Activated naive CD8-positive, alpha-beta T cell treated with anti-CD3 and anti-CD28 coated beads, Interleukin-2, amount 50 U/mL, for 16 hours (primary cell): ENCODE results near the gene CCN5.
"Not testable (repeated sequence)": the region's sequence is repeated elsewhere in the genome, so short reads cannot be mapped to it uniquely, and the experiment has no call there.

Source experiments
- DNase-seq: peaks from one replicate; pipeline ENCODE4 v3.0.0-alpha.2; 2020; ENCODE audit warnings: low read depth, low spot score

CCN5 gene

DNA sequence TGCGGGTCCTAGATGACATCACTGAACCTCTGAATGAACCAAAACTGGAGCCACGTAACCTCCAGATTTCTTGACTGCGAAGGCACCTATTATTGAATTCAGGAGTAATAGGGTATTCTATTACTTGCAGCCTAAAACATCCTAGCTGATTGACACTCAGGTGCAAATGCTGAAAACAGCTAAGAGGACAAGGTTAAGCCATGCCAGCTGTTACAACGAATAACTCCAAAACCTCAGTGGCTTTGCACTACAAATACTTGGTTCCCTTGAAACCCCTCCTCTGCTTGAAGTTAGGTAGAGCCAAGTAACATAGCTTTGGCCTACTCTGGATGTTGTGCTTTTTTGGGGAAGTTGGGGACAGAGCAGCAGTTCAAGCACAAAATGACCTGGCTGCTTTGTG lies 21.0 kb upstream of the CCN5 start:
- no peak for DNase-seq

DNA sequence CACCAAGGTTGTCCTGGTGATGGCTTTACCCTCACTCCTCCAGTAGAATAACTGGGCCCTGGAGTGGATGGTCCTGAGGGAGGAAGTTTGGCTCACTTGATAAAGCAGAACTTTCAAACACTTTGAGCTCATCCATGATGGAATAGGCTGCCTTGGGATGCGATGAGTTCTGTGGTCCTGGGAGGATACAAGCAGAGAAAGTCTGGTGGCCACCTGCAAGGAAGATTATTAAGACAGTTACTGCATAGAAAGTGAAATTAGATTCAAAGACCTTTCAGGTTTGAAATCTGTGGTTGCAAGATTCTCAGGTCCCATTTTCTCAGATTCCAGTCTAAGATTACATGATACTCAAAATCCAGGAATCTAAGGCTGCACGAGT lies 19.9 kb upstream of the CCN5 start:
- no peak for DNase-seq

DNA sequence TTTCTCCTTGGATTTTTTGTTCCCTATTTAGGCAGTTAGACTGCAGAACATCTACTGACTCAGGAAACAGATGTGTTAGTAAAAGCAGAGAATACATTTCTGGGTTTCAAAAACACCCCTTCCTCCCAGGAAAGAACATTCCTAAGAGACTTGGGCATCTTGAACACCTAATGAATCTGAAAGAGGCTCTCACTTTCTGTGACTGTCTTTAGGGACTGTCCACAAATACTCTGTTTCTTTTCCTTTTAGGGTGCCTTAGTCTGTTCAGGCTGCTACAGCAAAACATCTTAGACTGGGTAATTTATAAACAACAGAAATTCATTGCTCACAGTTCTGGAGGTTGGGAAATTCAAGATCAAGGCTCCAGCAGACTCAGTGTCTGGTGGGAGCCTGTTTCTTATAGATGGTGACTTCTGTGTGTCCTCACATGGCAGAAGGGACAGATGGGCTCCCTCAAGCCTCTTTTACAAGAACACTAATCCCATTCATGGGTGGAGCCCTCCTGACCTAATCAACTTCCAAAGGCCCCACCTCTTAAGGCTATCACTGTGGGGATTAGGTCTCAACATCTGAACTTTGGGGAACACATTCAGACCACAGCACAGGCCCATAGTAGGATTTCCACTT lies 19.4 kb upstream of the CCN5 start:
- no peak for DNase-seq

GRCh38 chr20:44696315-44696714 lies 18.9 kb upstream of the CCN5 start:
- no peak for DNase-seq

DNA sequence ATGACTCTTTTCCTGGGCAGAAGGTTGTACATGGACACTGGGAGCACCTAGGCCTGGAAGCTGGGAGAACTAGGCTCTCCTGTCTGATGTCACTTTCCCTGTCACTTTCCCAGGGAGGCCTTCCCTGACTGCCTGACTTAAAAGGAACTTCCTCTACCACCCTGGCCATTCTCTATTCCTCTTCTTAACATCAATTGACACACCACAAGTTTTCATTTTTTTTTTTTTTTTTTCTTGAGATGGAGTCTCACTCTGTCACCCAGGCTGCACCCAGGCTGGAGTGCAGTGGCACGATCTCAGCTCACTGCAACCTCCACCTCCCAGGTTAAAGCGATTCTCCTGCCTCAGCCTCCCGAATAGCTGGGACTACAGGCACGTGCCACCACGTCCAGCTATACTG lies 18.1 kb upstream of the CCN5 start:
- not testable (repeated sequence) for DNase-seq

DNA sequence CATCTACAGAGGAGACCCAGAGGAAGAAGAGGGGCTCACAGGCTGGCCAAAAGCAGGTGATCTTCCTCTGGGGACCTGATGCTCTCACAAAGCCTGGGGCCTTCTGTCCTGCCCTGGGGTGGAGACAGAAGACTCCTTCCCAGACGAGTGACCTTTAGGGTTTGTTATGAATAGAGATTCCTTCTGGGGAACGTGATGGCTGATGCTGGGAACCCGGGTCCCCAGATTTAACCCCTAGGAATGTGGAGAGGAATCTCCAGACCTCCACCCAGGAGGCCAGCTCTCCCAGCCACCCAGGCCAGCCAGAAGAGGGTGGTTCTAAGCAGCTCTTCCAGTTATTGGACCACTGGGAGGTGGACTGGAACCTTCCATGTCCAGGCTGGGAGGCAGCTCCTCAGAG lies 16.8 kb upstream of the CCN5 start:
- DNase-seq, result no peak

DNA sequence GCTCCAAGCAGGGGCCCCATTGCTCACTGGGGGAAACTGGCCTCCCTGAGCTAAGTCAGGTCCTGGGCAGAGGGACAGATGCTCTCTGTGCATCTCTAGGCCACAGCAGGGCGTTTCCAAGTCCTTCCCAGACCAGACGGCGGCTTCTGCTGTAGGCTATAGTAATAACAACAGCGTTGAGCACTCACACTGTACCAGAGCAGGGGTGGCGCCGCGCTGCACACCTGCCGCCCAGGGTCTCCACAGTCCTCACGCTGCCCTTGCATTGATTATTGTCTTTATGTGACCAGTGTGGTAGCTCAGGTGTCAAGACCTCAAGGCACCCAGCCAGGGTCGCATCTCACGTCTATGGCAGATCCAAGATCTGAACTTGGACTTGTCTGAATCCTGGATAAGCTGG lies 14.9 kb upstream of the CCN5 start:
- no peak for DNase-seq

- no peak for DNase-seq
Observed at GRCh38 chr20:44701118-44701857, 13.9 kb upstream of the CCN5 start.

- no peak for DNase-seq
Observed at GRCh38 chr20:44701858-44702256, 13.3 kb upstream of the CCN5 start.

DNA sequence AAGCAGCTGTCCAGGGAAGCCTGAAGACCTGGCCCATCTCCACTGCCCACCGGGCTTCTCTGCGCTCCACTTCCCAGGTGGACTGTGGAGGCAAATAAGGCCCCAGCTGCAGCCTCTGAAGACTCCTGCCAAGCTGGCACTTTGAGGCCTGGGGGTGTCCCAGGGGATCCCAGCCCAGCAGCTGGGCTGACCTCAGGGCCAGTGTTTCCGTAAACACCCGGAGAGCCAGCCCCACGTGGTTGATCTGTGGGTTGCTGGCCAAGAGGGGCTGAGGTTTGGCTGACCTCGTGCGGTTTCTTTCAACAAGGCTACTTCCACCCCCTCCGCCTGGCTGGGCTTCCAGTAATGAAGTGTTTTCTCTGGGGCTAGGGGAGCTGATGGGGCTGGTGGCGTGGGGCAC lies 12.4 kb upstream of the CCN5 start:
- no peak for DNase-seq

DNA sequence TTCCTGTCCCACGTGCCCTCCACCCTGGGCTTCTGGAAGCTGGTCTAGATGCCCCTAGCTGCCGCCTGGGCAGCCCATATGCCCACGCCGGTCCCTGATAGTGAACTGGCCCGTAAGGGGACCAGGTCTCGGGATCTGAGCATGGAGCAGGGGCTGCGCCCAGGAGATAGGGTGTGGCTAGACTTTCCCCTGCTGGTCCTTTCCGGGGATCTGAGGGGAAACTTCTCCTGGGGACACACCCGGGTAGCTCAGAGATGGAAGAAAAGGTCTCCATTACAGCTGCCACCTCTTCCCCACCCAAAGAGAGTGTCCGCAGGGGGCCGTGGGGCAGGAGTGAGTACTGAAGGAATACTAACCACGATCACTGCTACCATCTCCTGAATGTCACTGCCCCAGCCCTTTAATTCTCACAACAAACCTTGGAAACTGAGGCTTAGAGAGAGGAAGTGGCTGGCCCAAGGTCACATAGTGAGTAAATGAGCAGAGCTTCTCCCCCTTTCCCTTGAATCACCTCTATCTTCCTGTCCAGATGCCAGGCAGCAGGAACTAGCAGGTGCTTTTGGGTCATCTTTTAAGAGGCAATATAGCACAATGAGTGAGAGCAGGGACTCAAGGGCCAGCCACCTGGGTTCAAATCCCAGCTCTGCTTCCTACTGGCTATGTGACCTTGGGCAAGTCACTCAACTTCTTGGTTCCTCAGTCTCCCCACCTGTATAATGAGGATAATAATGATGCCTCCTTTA lies 11.8 kb upstream of the CCN5 start:
- DNase-seq, result no peak

- DNase-seq, result no peak
Observed at GRCh38 chr20:44703956-44704488, 11.1 kb upstream of the CCN5 start.

- DNase-seq, result no peak
Observed at GRCh38 chr20:44704551-44704971, 10.6 kb upstream of the CCN5 start.

DNA sequence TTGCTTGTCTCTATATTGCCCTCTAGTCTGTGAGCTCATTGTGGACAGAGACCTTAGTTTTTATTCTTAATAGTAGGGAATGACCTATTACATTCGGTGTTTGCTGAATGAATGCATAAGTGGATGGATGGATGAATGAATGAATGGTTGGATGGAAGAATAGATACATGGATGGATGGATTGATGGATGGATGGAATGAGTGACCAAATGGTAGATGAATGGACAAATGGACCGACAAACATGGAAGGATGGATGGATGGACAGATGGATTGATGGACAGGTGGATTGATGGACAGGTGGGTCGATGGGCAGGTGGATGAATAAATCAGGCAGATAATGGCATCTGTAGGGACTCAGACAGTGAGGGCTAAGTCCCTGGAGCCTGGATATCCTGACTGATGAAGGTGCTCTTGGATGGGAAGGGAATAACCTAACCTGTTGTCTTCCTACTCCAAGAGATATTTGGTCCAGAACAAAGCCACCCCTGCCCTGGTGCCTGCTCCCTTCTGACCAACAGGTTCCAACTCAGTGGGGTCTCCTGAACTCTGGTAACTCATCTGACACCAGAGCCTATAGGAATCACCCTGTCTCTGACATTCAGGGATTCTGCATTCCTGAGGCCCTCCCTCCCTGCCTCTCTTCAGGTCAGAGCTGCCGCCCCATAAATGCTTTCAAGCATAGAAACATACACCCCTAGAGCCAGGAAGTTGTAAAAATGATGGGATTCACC lies 9.6 kb upstream of the CCN5 start:
- DNase-seq, result no peak

- DNase-seq, result no peak
Observed at GRCh38 chr20:44706301-44707017, 8.7 kb upstream of the CCN5 start.

DNA sequence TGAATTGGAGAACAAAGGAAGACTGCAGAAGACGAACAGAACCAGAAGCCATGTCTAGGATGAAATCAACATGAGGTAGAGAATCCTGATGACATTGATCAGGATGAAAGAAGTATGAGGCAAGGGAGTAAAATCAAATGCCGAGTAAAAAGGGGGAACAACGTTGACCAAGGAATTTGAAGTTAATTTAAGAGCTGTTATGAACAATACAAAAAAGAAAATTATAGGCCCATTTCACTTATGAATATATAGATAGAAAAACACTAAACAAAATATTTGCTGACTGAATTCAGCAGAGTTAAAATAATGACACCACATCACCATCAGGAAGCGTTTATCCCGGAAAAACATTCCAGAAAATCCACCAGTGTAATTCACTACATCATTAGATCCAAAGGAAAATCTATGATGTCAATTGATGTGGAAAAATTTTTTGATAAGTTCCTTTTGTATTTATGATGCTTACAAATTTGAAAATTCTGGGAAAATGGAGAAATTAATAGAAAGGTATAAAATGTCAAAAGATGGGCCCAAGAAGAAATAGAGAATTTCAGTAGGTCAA lies 8.1 kb upstream of the CCN5 start:
- no peak for DNase-seq

DNA sequence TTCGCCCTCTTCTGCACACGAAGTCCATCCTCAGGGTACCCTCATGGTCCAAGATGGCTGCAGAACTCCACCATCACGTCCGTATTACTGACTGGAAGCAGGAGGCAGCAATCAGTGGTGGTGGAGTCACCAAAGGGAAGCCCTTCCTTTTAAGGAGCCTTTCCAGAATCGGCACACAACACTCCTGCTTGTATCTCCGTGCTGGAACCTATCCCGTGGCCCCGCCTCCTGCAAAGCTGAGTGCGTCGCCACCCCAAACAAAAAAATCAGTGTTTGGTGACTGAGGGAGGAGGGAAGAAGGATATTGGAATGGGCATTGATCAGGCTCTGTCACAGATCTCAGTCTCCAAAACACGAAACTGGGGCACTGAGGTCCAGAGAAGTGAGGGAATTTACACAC lies 5.8 kb upstream of the CCN5 start:
- DNase-seq, result no peak

GRCh38 chr20:44709797-44710196 lies 5.4 kb upstream of the CCN5 start:
- DNase-seq, result no peak

DNA sequence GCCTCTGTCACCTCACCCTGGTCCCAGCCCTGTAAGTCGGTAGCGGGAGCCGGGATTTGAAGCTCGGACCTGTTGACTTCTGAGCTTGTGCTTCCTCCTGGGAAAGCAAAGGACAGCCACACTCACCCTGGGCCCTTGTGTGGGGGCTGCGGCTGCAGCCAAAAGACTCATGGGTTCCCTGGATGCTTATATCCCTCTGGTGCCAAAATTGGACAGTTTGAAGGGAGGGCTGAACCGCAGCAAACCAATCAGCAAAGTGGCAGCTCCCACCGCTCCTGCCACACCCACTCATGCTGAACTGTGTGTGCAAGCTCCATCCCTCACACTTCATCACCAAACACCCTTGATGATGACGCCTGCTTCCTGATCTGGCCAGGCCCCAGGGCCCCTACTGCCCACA lies 3.9 kb upstream of the CCN5 start:
- DNase-seq, result no peak

- DNase-seq, result no peak
Observed at GRCh38 chr20:44714102-44714700, 968 bp upstream of the CCN5 start.
